Spinal cord (tissue), 10 donors: Measurements from ENCODE around the gene PLCG2. TPM values are rescaled to one million over a fixed set of nuclear protein-coding genes. Genes with fewer than 3 reads are reported as not detected.

Experiments used
- DNase-seq, 6 donors: peaks; one replicate each; pipeline versions ENCODE4 v3.0.0 to v3.0.0-alpha.2; 2013 to 2015; ENCODE audit warnings: low spot score in 6 of 6, low read depth in 4 of 6
- H3K27ac ChIP-seq: one replicate; pipeline ENCODE4 v1.5.1; 2013; ENCODE audit warnings: low read depth, low read length, control low read depth
- H3K27me3 ChIP-seq: one replicate; pipeline ENCODE4 v1.6.1; 2013; ENCODE audit warnings: low read length; ENCODE audit not compliant: control insufficient read depth, insufficient read depth
- H3K36me3 ChIP-seq: one replicate; pipeline ENCODE4 v1.6.1; 2013; ENCODE audit warnings: low read length; ENCODE audit not compliant: control insufficient read depth, insufficient read depth
- H3K4me1 ChIP-seq: one replicate; pipeline ENCODE4 v1.6.1; 2013; ENCODE audit warnings: low read length; ENCODE audit not compliant: control insufficient read depth, insufficient read depth
- H3K4me3 ChIP-seq: one replicate; pipeline ENCODE4 v1.5.1; 2013; ENCODE audit warnings: low read depth, low read length, control low read depth
- H3K9me3 ChIP-seq: one replicate; pipeline ENCODE4 v1.6.1; 2013; ENCODE audit warnings: low read length; ENCODE audit not compliant: control insufficient read depth, insufficient read depth
- WGBS: methylation state at CpG from one replicate; pipeline ENCODE4 v1.1.5; 2013; ENCODE audit warnings: missing lambda C conversion rate; ENCODE audit not compliant: insufficient coverage; 5-methylcytosine and 5-hydroxymethylcytosine counted together
- polyA plus RNA-seq, 2 donors: library from polyadenylated mRNA; unstranded; fragments of 120-200 nt; gene quantifications; one replicate each; pipeline ENCODE4 v1.2.1, GENCODE V29; 2013; ENCODE audit not compliant: insufficient read length in 2 of 2
- total RNA-seq, 2 donors: library from RNA; depleted of rRNA in 1 of 2; stranded (reverse); fragments of 120-200 nt in 1 of 2; fragments of >200 nt in 1 of 2; gene quantifications; one replicate each; pipeline versions ENCODE4 v1.2.3 to v1.2.4, GENCODE V29; 2013 to 2014
- donor health status: healthy.

The PLCG2 gene
- total and polyA plus RNA-seq, 4 donors, result 7.3 to 13.6 (median 8.0) TPM

GRCh38 chr16:81785138-81785924 lies 6.2 kb downstream of the PLCG2 start:
- Histone ChIP-seq H3K36me3 (no peaks in the 10 kb centered on the region), H3K4me3 (no peak overlapping the region), H3K27me3 (peaks cover 4% of the 10 kb centered on the region), H3K9me3 (no peaks in the 10 kb centered on the region), H3K4me1 (peaks cover 3% of the 10 kb centered on the region), H3K27ac (no peak overlapping the region)
- DNase-seq, result no peak
- whole genome bisulfite sequencing, result 90% methylated on average over 6 of the region's 7 CpGs

GRCh38 chr16:81786321-81786720 lies 7.2 kb downstream of the PLCG2 start:
- Histone ChIP-seq H3K27ac (no peak overlapping the region), H3K27me3 (peaks cover 3% of the 10 kb centered on the region), H3K36me3 (no peaks in the 10 kb centered on the region), H3K4me3 (no peak overlapping the region), H3K9me3 (no peaks in the 10 kb centered on the region), H3K4me1 (peaks cover 3% of the 10 kb centered on the region)
- no peak for DNase-seq
- 89% methylated on average over 3 of the region's 6 CpGs for WGBS

- Histone ChIP-seq H3K27ac (no peak overlapping the region), H3K4me3 (no peak overlapping the region), H3K4me1 (peaks cover 3% of the 10 kb centered on the region), H3K27me3 (peaks cover 3% of the 10 kb centered on the region), H3K9me3 (peaks cover 2% of the 10 kb centered on the region), H3K36me3 (no peaks in the 10 kb centered on the region)
- no CpG with 5 or more reads among the region's 2 CpGs for WGBS
- no peak for DNase-seq
Observed at GRCh38 chr16:81786868-81787267, 7.8 kb downstream of the PLCG2 start.

GRCh38 chr16:81787659-81788058 lies 8.6 kb downstream of the PLCG2 start:
- Histone ChIP-seq H3K27me3 (peaks cover 2% of the 10 kb centered on the region), H3K4me1 (peaks cover 3% of the 10 kb centered on the region), H3K9me3 (peaks cover 2% of the 10 kb centered on the region), H3K4me3 (no peak overlapping the region), H3K27ac (no peak overlapping the region), H3K36me3 (no peaks in the 10 kb centered on the region)
- DNase-seq, result no peak
- WGBS, result 100% methylated on average over 2 of the region's 6 CpGs

GRCh38 chr16:81790277-81790676 lies 11.2 kb downstream of the PLCG2 start:
- Histone ChIP-seq H3K4me1 (no peaks in the 10 kb centered on the region), H3K36me3 (no peaks in the 10 kb centered on the region), H3K4me3 (no peak overlapping the region), H3K27me3 (no peaks in the 10 kb centered on the region), H3K9me3 (peaks cover 2% of the 10 kb centered on the region), H3K27ac (no peak overlapping the region)
- WGBS, result 86% methylated on average over 5 of the region's 5 CpGs
- no peak for DNase-seq

GRCh38 chr16:81790830-81791435 lies 11.8 kb downstream of the PLCG2 start:
- no peak for DNase-seq
- no peak overlapping the region for H3K27ac ChIP-seq
- H3K4me1 ChIP-seq, result no peaks in the 10 kb centered on the region
- H3K27me3 ChIP-seq, result no peaks in the 10 kb centered on the region
- H3K36me3 ChIP-seq, result no peaks in the 10 kb centered on the region
- no peak overlapping the region for H3K4me3 ChIP-seq
- 57% methylated on average over 2 of the region's 2 CpGs for WGBS
- H3K9me3 ChIP-seq, result peaks cover 2% of the 10 kb centered on the region

GRCh38 chr16:81792828-81793227 lies 13.7 kb downstream of the PLCG2 start:
- Histone ChIP-seq H3K36me3 (no peaks in the 10 kb centered on the region), H3K4me3 (no peak overlapping the region), H3K9me3 (peaks cover 2% of the 10 kb centered on the region), H3K27ac (no peak overlapping the region), H3K4me1 (no peaks in the 10 kb centered on the region), H3K27me3 (no peaks in the 10 kb centered on the region)
- no peak for DNase-seq
- no CpG with 5 or more reads among the region's 1 CpG for WGBS

- no peak for DNase-seq
- H3K9me3 ChIP-seq, result peaks cover 2% of the 10 kb centered on the region
- H3K27me3 ChIP-seq, result no peaks in the 10 kb centered on the region
- H3K4me1 ChIP-seq, result peaks cover 4% of the 10 kb centered on the region
- H3K27ac ChIP-seq, result no peak overlapping the region
- H3K4me3 ChIP-seq, result no peak overlapping the region
- H3K36me3 ChIP-seq, result no peaks in the 10 kb centered on the region
- WGBS, result 85% methylated on average over 2 of the region's 3 CpGs
Observed at GRCh38 chr16:81795193-81795592, 16.1 kb downstream of the PLCG2 start.

GRCh38 chr16:81796035-81796434 lies 16.9 kb downstream of the PLCG2 start:
- 80% methylated on average over 1 of the region's 2 CpGs for WGBS
- peaks cover 2% of the 10 kb centered on the region for H3K9me3 ChIP-seq
- H3K36me3 ChIP-seq, result no peaks in the 10 kb centered on the region
- no peaks in the 10 kb centered on the region for H3K27me3 ChIP-seq
- DNase-seq, result no peak
- H3K4me3 ChIP-seq, result no peak overlapping the region
- H3K27ac ChIP-seq, result no peak overlapping the region
- H3K4me1 ChIP-seq, result peaks cover 4% of the 10 kb centered on the region
